H1 (cell line): ENCODE results near the gene RMND5B. TPM values are rescaled to one million over a fixed set of nuclear protein-coding genes. Genes with fewer than 3 reads are reported as not detected.

Source experiments
- CTCF ChIA-PET: fragments of 300-600 bp; sonication (Branson Sonifier 250); formaldehyde crosslinking; loops from one replicate; lab custom pipeline; 2021; ENCODE audit not compliant: partially characterized antibody; lab: Charles Lee
- POLR2A ChIA-PET: fragments of 300-600 bp; sonication (Branson Sonifier 250); formaldehyde crosslinking; loops from one replicate; lab custom pipeline; 2021; ENCODE audit warnings: inconsistent platforms; ENCODE audit not compliant: partially characterized antibody; lab: Charles Lee
- DNase-seq, 2 experiments: peaks; one replicate each; pipeline versions ENCODE4 v3.0.0 to v3.0.0-alpha.2; 2010 to 2022; ENCODE audit warnings: low spot score in 2 of 2, low read depth in 1 of 2, mixed read lengths in 1 of 2
- FAIRE-seq: peaks from 2 replicates; lab custom pipeline; 2011; peaks lifted over from hg19 to GRCh38; lab: Jason Lieb, UNC
- H2AFZ ChIP-seq: 2 replicates; pipeline ENCODE4 v1.8.1; 2012; ENCODE audit warnings: low read length, inconsistent platforms
- H2AK5ac ChIP-seq: 2 replicates; pipeline ENCODE4 v1.6.1; 2013; ENCODE audit warnings: low read depth, low read length
- H2BK120ac ChIP-seq: replicated peaks from 2 replicates; pipeline ENCODE3; 2013; ENCODE audit warnings: low read depth, low read length, inconsistent platforms
- H2BK12ac ChIP-seq: 2 replicates; pipeline ENCODE4 v1.6.1; 2013; ENCODE audit warnings: low read depth, low read length
- H2BK15ac ChIP-seq: 2 replicates; pipeline ENCODE4 v1.6.1; 2013; ENCODE audit warnings: low read length
- H2BK20ac ChIP-seq: 2 replicates; pipeline ENCODE4 v1.6.1; 2013; ENCODE audit warnings: low read length
- H2BK5ac ChIP-seq: 2 replicates; pipeline ENCODE4 v1.6.1; 2013; ENCODE audit warnings: low read depth, low read length
- H3K14ac ChIP-seq: 2 replicates; pipeline ENCODE4 v1.6.1; 2013; ENCODE audit warnings: inconsistent platforms; ENCODE audit not compliant: insufficient read length
- H3K18ac ChIP-seq: 2 replicates; pipeline ENCODE4 v1.6.1; 2013; ENCODE audit warnings: low read length; ENCODE audit errors: extremely low read depth
- H3K23ac ChIP-seq: 2 replicates; pipeline ENCODE4 v1.6.1; 2013; ENCODE audit warnings: inconsistent platforms; ENCODE audit not compliant: insufficient read length
- H3K23me2 ChIP-seq: 2 replicates; pipeline ENCODE4 v1.6.1; 2013; ENCODE audit warnings: low read depth, low read length
- H3K27ac ChIP-seq: 2 replicates; pipeline ENCODE4 v1.6.1; 2011; ENCODE audit warnings: low read depth, low read length, inconsistent platforms
- H3K27me3 ChIP-seq, 4 experiments: replicated peaks in 1 of 4; 1 replicate in 1 of 4; 2 replicates in 3 of 4; pipeline versions ENCODE4 v1.6.1 to v1.8.1; 2011 to 2013; ENCODE audit warnings: low read length in 3 of 4, mild to moderate bottlenecking in 3 of 4, inconsistent platforms in 2 of 4, mixed read lengths in 2 of 4, moderate library complexity in 1 of 4; ENCODE audit not compliant: control insufficient read depth in 3 of 4, insufficient read depth in 3 of 4; ENCODE audit errors: extremely low read depth in 1 of 4
- H3K36me3 ChIP-seq, 4 experiments: 2 replicates each; pipeline versions ENCODE4 v1.6.1 to v1.8.1; 2011 to 2013; ENCODE audit warnings: mild to moderate bottlenecking in 4 of 4, low read length in 3 of 4, moderate library complexity in 2 of 4, control low read depth in 1 of 4, inconsistent platforms in 1 of 4; ENCODE audit not compliant: insufficient read depth in 4 of 4, control insufficient read depth in 2 of 4
- H3K4ac ChIP-seq: replicated peaks from 2 replicates; pipeline ENCODE3; 2013; ENCODE audit warnings: low read length, low read depth, mixed read lengths, inconsistent platforms; ENCODE audit not compliant: insufficient read length
- H3K4me1 ChIP-seq, 4 experiments: replicated peaks in 1 of 4; 1 replicate in 1 of 4; 2 replicates in 3 of 4; pipeline versions ENCODE4 v1.6.1 to v1.8.1; 2011 to 2013; ENCODE audit warnings: low read length in 3 of 4, inconsistent platforms in 2 of 4, mixed read lengths in 1 of 4; ENCODE audit not compliant: insufficient read depth in 4 of 4, control insufficient read depth in 3 of 4
- H3K4me2 ChIP-seq, 2 experiments: 2 replicates each; pipeline versions ENCODE4 v1.6.1 to v1.8.1; 2011 to 2013; ENCODE audit warnings: low read depth in 2 of 2, low read length in 2 of 2, control low read depth in 1 of 2, inconsistent platforms in 1 of 2, mild to moderate bottlenecking in 1 of 2; ENCODE audit not compliant: insufficient read depth in 1 of 2
- H3K4me3 ChIP-seq, 4 experiments: fragments of 200-600, 300-600 bp in 1 of 4; sonication (generic), shearing (Covaris generic), sonication (Bioruptor Twin) in 1 of 4; 2 replicates each; pipeline versions ENCODE4 v1.5.1 to v1.8.1; 2011 to 2016; ENCODE audit warnings: low read length in 4 of 4, low read depth in 3 of 4, control low read depth in 2 of 4, inconsistent platforms in 2 of 4, mild to moderate bottlenecking in 2 of 4, mixed read lengths in 1 of 4, moderate library complexity in 1 of 4; ENCODE audit not compliant: insufficient read depth in 2 of 4; ENCODE audit errors: extremely low read depth in 1 of 4
- H3K56ac ChIP-seq: replicated peaks from 2 replicates; pipeline ENCODE3; 2013; ENCODE audit warnings: low read depth, mild to moderate bottlenecking, mixed read lengths, low read length, inconsistent platforms; ENCODE audit not compliant: insufficient read length
- H3K79me1 ChIP-seq: 2 replicates; pipeline ENCODE4 v1.6.1; 2013; ENCODE audit warnings: low read depth, low read length, control low read depth
- H3K79me2 ChIP-seq, 2 experiments: 2 replicates each; pipeline versions ENCODE4 v1.6.1 to v1.8.1; 2012 to 2013; ENCODE audit warnings: low read length in 2 of 2, mild to moderate bottlenecking in 2 of 2, inconsistent platforms in 1 of 2; ENCODE audit not compliant: insufficient read depth in 2 of 2, control insufficient read depth in 1 of 2
- H3K9ac ChIP-seq, 4 experiments: replicated peaks in 1 of 4; 1 replicate in 1 of 4; 2 replicates in 3 of 4; pipeline versions ENCODE4 v1.6.1 to v1.8.1; 2011 to 2013; ENCODE audit warnings: low read depth in 3 of 4, low read length in 3 of 4, control low read depth in 2 of 4, mild to moderate bottlenecking in 2 of 4, moderate library complexity in 2 of 4, inconsistent platforms in 1 of 4; ENCODE audit errors: extremely low read depth in 1 of 4
- H3K9me3 ChIP-seq, 2 experiments: 2 replicates each; pipeline versions ENCODE4 v1.6.1 to v1.8.1; 2012 to 2013; ENCODE audit warnings: mild to moderate bottlenecking in 2 of 2, moderate library complexity in 2 of 2, control low read depth in 1 of 2, inconsistent platforms in 1 of 2, low read depth in 1 of 2, low read length in 1 of 2, mixed read lengths in 1 of 2; ENCODE audit not compliant: insufficient read depth in 2 of 2
- H4K20me1 ChIP-seq, 2 experiments: replicated peaks in 1 of 2; 2 replicates each; pipeline versions ENCODE3 to v1.8.1; 2011 to 2013; ENCODE audit warnings: inconsistent platforms in 2 of 2, low read length in 2 of 2, mild to moderate bottlenecking in 1 of 2; ENCODE audit not compliant: insufficient read depth in 2 of 2, control insufficient read depth in 1 of 2
- H4K5ac ChIP-seq: 2 replicates; pipeline ENCODE4 v1.6.1; 2013; ENCODE audit warnings: low read length, low read depth, mixed read lengths, inconsistent platforms; ENCODE audit not compliant: insufficient read length
- H4K8ac ChIP-seq: 2 replicates; pipeline ENCODE4 v1.8.0; 2013; ENCODE audit warnings: mild to moderate bottlenecking, moderate library complexity, low read length, inconsistent platforms; ENCODE audit not compliant: insufficient read depth; ENCODE audit errors: extremely low read depth
- H4K91ac ChIP-seq: replicated peaks from 2 replicates; pipeline ENCODE3; 2013; ENCODE audit warnings: low read length, mixed read lengths, inconsistent platforms; ENCODE audit not compliant: insufficient read length
- JUN ChIP-seq: IDR thresholded peaks from 2 replicates; pipeline ENCODE4 v1.6.1; 2011; ENCODE audit warnings: low read depth, mild to moderate bottlenecking, improper control_type of control experiment, low read length
- KDM4A ChIP-seq: IDR thresholded peaks from one replicate; pipeline ENCODE4 v1.7.1; 2012; ENCODE audit warnings: low read depth, mild to moderate bottlenecking, moderate library complexity, low read length, inconsistent platforms; ENCODE audit not compliant: severe bottlenecking
- RXRA ChIP-seq: IDR thresholded peaks from 2 replicates; pipeline ENCODE4 v1.6.1; 2011; ENCODE audit warnings: low read depth, mild to moderate bottlenecking, low read length, moderate library complexity; ENCODE audit not compliant: insufficient read depth
- SIN3A ChIP-seq, 2 experiments: IDR thresholded peaks in 1 of 2; conservative IDR thresholded peaks in 1 of 2; 2 replicates each; pipeline ENCODE4 v1.6.1; 2011 to 2012; ENCODE audit warnings: low read length in 2 of 2, improper control_type of control experiment in 1 of 2, low read depth in 1 of 2, mild to moderate bottlenecking in 1 of 2
- SP1 ChIP-seq: IDR thresholded peaks from 2 replicates; pipeline ENCODE4 v1.6.1; 2011; ENCODE audit warnings: low read depth, low read length
- WGBS, 2 experiments: shearing (Covaris generic) in 1 of 2; methylation state at CpG; one replicate each; pipeline versions ENCODE4 v1.1.6 to v1.1.7; 2013 to 2015; ENCODE audit warnings: low lambda C conversion rate in 2 of 2, mixed read lengths in 2 of 2, inconsistent platforms in 1 of 2, low coverage in 1 of 2, missing lambda C conversion rate in 1 of 2; ENCODE audit not compliant: insufficient replicate concordance in 2 of 2, insufficient coverage in 1 of 2, insufficient read length in 1 of 2; ENCODE audit errors: extremely low coverage in 1 of 2, missing lambda C conversion rate in 1 of 2; 5-methylcytosine and 5-hydroxymethylcytosine counted together
- polyA plus RNA-seq, 7 experiments: library from polyadenylated mRNA; depleted of rRNA in 3 of 7; stranded (reverse) in 5 of 7; unstranded in 2 of 7; fragments of >200 nt in 5 of 7; fragments of 200-250 nt in 2 of 7; gene quantifications; 1 replicate in 5 of 7; 2 replicates in 1 of 7; 4 replicates in 1 of 7; pipeline versions ENCODE4 v1.2.1 to v1.2.3, GENCODE V29; 2011 to 2013; ENCODE audit warnings: missing spikeins in 2 of 7, mixed read lengths in 2 of 7
- total RNA-seq: library from RNA; stranded (reverse); fragmentation: NEBNext Ultra II Directional; extraction: Animal tissue kit (Norgen Biotek cat#: 25700); gene quantifications from 2 replicates; pipeline ENCODE4 v1.2.1, GENCODE V29; 2021

Gene RMND5B
- total and polyA plus RNA-seq, 2 of the 8 experiments (the other 6 are each of a cell fraction or from before 2014, with no cell fraction given) = 75.9 to 90.2 TPM

DNA sequence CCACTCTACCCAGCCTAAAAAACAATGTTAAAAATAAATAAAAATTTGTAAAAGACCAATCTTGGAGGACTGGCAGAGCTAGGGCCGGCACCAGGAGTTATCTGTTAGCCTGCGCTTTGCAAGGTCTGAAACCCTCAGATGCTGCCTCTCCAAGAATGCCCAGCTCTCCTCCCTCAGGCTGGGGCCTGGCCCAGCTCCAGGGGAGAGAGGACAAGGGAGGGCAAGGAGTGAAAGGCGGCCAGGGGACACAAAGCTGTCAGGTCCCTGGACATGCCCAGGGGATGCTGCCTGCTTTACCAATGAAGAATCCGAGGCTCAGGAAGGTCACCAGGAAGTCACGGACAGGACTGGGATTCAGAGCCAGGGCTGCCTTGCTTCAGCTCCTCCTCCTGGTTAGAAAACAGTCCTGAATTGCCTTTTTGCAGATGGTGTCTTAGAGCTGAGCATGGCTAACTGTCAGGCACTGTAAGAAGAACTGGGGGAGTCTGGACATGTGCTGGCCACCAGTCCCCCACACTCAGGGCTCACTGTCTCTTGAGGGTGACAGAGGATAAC, 23.0 kb upstream of the RMND5B start:
- Histone ChIP-seq H3K79me2 (peaks cover 0 to 4% of the 10 kb centered on the region in 2 experiments; a peak in 2 of 4 replicates), H3K23me2 (peaks cover under 1% of the 10 kb centered on the region; the same call in 1 of the 2 replicates), H2BK12ac (0 out of 2 replicates have a peak overlapping the region, but pooled peaks have one; percentile 3), H3K79me1 (no peaks in the 10 kb centered on the region), H3K27ac (no peak overlapping the region; the same call in 1 of the 2 replicates), H3K4me3 (no peak overlapping the region), H3K36me3 (no peaks in the 10 kb centered on the region), H3K18ac (no peak overlapping the region), H2BK5ac (no peak overlapping the region), H2BK20ac (peak overlapping the region; percentile 11; the same call in 1 of the 2 replicates), H2BK15ac (no peak overlapping the region), H3K4me2 (no peak overlapping the region), H2AK5ac (no peak overlapping the region), H3K4me1 (0 out of 7 replicates have a peak, but pooled peaks cover 0 to 7% (median 1%) of the 10 kb centered on the region in 4 experiments), H3K27me3 (no peaks in the 10 kb centered on the region), H4K91ac (no peak overlapping the region), H3K56ac (no peak overlapping the region), H4K20me1 (no peaks in the 10 kb centered on the region), H2AFZ (peak overlapping the region; percentile 17), H4K8ac (peak overlapping the region; percentile 62), H4K5ac (no peak overlapping the region), H3K9me3 (no peaks in the 10 kb centered on the region), H3K4ac (no peak overlapping the region), H3K9ac (no peak overlapping the region)
- POLR2A ChIA-PET = interaction anchor here (27.9 kb wide), 1 partner anchor 26 kb away, joined by 1250 read pairs; the partner anchor contains the start of genes NHP2 and RMND5B
- FAIRE-seq (no peak), DNase-seq (no peak)
- no peak for TF ChIP-seq KDM4A
- TF ChIP-seq SP1 = peak; percentile 81
- no peak for TF ChIP-seq JUN
- 0 out of 4 replicates have a peak, but pooled peaks of 1 of the 2 experiments have one; percentile 53 for TF ChIP-seq SIN3A (conservative IDR thresholded peaks at IDR 0.05 in 1 of 2, IDR thresholded peaks at IDR 0.05 in 1 of 2; ENCODE audit: low read depth in 1 of 2, low read length in 2 of 2)
- no peak for TF ChIP-seq RXRA
- TF ChIP-seq, all 59 proteins: peak for 2
- no peak overlapping the region for H3K23ac ChIP-seq
- no peak overlapping the region for H3K14ac ChIP-seq
- CTCF ChIA-PET = interaction anchor here (0.9 to 8.7 kb wide), 10 partner anchors 9 to 41 kb away, joined by 3 to 83 read pairs (median 5); no protein-coding TSS in a partner anchor
- H2BK120ac ChIP-seq = no peak overlapping the region
- 76% methylated on average over 5 of the region's 5 CpGs; no CpG with 5 or more reads in 1 of the 2 experiments for WGBS, 2 experiments
